Parathyroid adenoma (tissue), 2 donors: ENCODE results near the gene ZFR.
"Not testable (repeated sequence)": the region's sequence is repeated elsewhere in the genome, so short reads cannot be mapped to it uniquely, and the experiment has no call there.

ENCODE experiments used
- H2AFZ ChIP-seq: fragments of 300-600 bp; sonication (generic); one replicate; pipeline ENCODE4 v1.7.0; 2017; ENCODE audit warnings: antibody characterized with exemption, mild to moderate bottlenecking
- H3K27ac ChIP-seq: fragments of 300-600 bp; sonication (generic); one replicate; pipeline ENCODE4 v1.7.0; 2017
- H3K27me3 ChIP-seq: fragments of 300-600 bp; sonication (generic); one replicate; pipeline ENCODE4 v1.7.0; 2017; ENCODE audit warnings: low read length; ENCODE audit not compliant: control insufficient read depth, insufficient read depth
- H3K36me3 ChIP-seq: fragments of 300-600 bp; sonication (generic); one replicate; pipeline ENCODE4 v1.7.0; 2017; ENCODE audit warnings: low read length; ENCODE audit not compliant: control insufficient read depth, insufficient read depth
- H3K4me1 ChIP-seq: fragments of 300-600 bp; sonication (generic); one replicate; pipeline ENCODE4 v1.7.0; 2017; ENCODE audit warnings: control low read depth
- H3K4me2 ChIP-seq: fragments of 300-600 bp; sonication (generic); one replicate; pipeline ENCODE4 v1.7.0; 2017; ENCODE audit warnings: low read length
- H3K4me3 ChIP-seq: fragments of 300-600 bp; sonication (generic); one replicate; pipeline ENCODE4 v1.7.0; 2017; ENCODE audit warnings: low read depth, low read length
- H3K79me2 ChIP-seq: fragments of 300-600 bp; sonication (generic); one replicate; pipeline ENCODE4 v1.7.0; 2017; ENCODE audit warnings: control low read depth
- H3K9ac ChIP-seq: fragments of 300-600 bp; sonication (generic); one replicate; pipeline ENCODE4 v1.7.0; 2017; ENCODE audit warnings: mild to moderate bottlenecking
- H3K9me3 ChIP-seq: fragments of 300-600 bp; sonication (generic); one replicate; pipeline ENCODE4 v1.7.0; 2017; ENCODE audit warnings: low read length; ENCODE audit not compliant: control insufficient read depth
- TF ChIP-seq, protein P1 (sequence below): fragments of 300-600 bp; sonication (generic); IDR thresholded peaks from one replicate; pipeline ENCODE4 v1.7.0; 2017; ENCODE audit warnings: antibody characterized with exemption, mild to moderate bottlenecking
- donor health status: primary hyperparathyroidism.

Gene ZFR

GRCh38 chr5:32439086-32439642 lies 5.4 kb downstream of the ZFR start:
- TF ChIP-seq, protein P1, sequence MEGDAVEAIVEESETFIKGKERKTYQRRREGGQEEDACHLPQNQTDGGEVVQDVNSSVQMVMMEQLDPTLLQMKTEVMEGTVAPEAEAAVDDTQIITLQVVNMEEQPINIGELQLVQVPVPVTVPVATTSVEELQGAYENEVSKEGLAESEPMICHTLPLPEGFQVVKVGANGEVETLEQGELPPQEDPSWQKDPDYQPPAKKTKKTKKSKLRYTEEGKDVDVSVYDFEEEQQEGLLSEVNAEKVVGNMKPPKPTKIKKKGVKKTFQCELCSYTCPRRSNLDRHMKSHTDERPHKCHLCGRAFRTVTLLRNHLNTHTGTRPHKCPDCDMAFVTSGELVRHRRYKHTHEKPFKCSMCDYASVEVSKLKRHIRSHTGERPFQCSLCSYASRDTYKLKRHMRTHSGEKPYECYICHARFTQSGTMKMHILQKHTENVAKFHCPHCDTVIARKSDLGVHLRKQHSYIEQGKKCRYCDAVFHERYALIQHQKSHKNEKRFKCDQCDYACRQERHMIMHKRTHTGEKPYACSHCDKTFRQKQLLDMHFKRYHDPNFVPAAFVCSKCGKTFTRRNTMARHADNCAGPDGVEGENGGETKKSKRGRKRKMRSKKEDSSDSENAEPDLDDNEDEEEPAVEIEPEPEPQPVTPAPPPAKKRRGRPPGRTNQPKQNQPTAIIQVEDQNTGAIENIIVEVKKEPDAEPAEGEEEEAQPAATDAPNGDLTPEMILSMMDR: no peak
- H3K9me3 ChIP-seq: no peaks in the 10 kb centered on the region
- peaks cover 7% of the 10 kb centered on the region for H3K4me1 ChIP-seq
- no peak overlapping the region for H3K4me3 ChIP-seq
- H3K36me3 ChIP-seq: no peaks in the 10 kb centered on the region
- H3K27ac ChIP-seq: no peak overlapping the region
- no peaks in the 10 kb centered on the region for H3K27me3 ChIP-seq
- H3K79me2 ChIP-seq: peaks cover 74% of the 10 kb centered on the region
- H2AFZ ChIP-seq: no peak overlapping the region
- no peak overlapping the region for H3K4me2 ChIP-seq
- H3K9ac ChIP-seq: no peak overlapping the region

- Histone ChIP-seq H3K4me3 (no peak overlapping the region), H3K9ac (no peak overlapping the region), H3K4me1 (peaks cover 4% of the 10 kb centered on the region), H3K36me3 (no peaks in the 10 kb centered on the region), H3K9me3 (no peaks in the 10 kb centered on the region), H3K79me2 (peaks cover 72% of the 10 kb centered on the region), H3K27ac (no peak overlapping the region), H2AFZ (no peak overlapping the region), H3K27me3 (no peaks in the 10 kb centered on the region), H3K4me2 (no peak overlapping the region)
- TF ChIP-seq, protein P1: no peak
Measured at GRCh38 chr5:32436553-32437242, 7.8 kb downstream of the ZFR start.

- H3K4me2 ChIP-seq: no peak overlapping the region
- no peak overlapping the region for H3K9ac ChIP-seq
- peaks cover 69% of the 10 kb centered on the region for H3K79me2 ChIP-seq
- TF ChIP-seq, protein P1: no peak
- H3K9me3 ChIP-seq: no peaks in the 10 kb centered on the region
- H3K4me1 ChIP-seq: peaks cover 4% of the 10 kb centered on the region
- H3K27ac ChIP-seq: no peak overlapping the region
- no peak overlapping the region for H3K4me3 ChIP-seq
- H3K27me3 ChIP-seq: no peaks in the 10 kb centered on the region
- H2AFZ ChIP-seq: no peak overlapping the region
- no peaks in the 10 kb centered on the region for H3K36me3 ChIP-seq
Measured at GRCh38 chr5:32435383-32435782, 9.2 kb downstream of the ZFR start.

- Histone ChIP-seq H3K79me2 (peaks cover 66% of the 10 kb centered on the region), H3K4me3 (no peak overlapping the region), H3K36me3 (no peaks in the 10 kb centered on the region), H3K4me2 (no peak overlapping the region), H3K4me1 (peaks cover 4% of the 10 kb centered on the region), H3K9me3 (no peaks in the 10 kb centered on the region), H2AFZ (no peak overlapping the region), H3K27ac (no peak overlapping the region), H3K27me3 (no peaks in the 10 kb centered on the region), H3K9ac (no peak overlapping the region)
- TF ChIP-seq, protein P1: no peak
Measured at GRCh38 chr5:32434221-32434620, 10.3 kb downstream of the ZFR start.

DNA sequence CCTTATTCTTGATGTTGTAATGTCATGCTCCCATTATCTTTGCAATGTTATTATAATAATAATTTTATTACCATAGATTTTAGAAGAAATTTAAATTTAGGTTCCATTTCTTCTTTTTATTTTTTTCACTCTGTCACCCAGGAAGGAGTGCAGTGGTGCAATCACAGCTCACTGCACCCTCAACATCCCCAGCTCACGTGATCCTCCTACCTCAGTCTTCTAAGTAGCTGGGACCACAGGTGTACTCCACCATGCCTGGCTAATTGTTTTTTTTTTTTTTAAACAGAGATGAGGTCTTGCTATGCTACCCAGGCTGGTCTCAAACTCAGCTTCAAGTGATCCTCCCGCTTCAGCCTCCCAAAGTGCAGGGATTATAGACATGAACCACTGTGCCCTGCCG lies 11.9 kb downstream of the ZFR start:
- no peaks in the 10 kb centered on the region for H3K36me3 ChIP-seq
- H3K4me3 ChIP-seq: no peak overlapping the region
- H2AFZ ChIP-seq: no peak overlapping the region
- H3K27me3 ChIP-seq: no peaks in the 10 kb centered on the region
- peaks cover 62% of the 10 kb centered on the region for H3K79me2 ChIP-seq
- TF ChIP-seq, protein P1: no peak
- no peak overlapping the region for H3K9ac ChIP-seq
- H3K27ac ChIP-seq: no peak overlapping the region
- H3K4me2 ChIP-seq: no peak overlapping the region
- H3K9me3 ChIP-seq: no peaks in the 10 kb centered on the region
- H3K4me1 ChIP-seq: no peaks in the 10 kb centered on the region

DNA sequence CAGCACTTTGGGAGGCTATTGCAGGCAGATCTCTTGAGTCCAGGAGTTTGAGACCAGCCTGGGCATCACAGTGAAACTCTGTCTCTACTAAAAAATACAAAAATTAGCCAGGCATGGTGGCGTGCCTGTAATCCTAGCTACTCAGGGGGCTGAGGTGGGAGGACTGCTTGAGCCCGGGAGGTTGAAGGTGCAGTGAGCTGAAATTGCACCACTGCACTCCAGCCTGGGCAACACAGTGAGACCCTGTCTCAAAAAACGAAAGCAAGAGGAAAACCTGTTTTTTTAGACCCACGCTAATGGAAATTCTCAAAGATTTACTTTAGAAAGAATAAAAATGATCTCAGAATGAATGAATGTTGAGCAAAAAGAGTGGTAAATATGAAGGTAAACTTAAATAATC lies 13.7 kb downstream of the ZFR start:
- H3K9ac ChIP-seq, H3K9me3 ChIP-seq, H3K4me2 ChIP-seq, H2AFZ ChIP-seq, H3K27ac ChIP-seq, H3K27me3 ChIP-seq, H3K36me3 ChIP-seq, H3K4me1 ChIP-seq, H3K4me3 ChIP-seq: not testable (repeated sequence)
- peaks cover 68% of the 10 kb centered on the region for H3K79me2 ChIP-seq
